ENCODE measurements around the gene APLNR. TPM values are rescaled to one million over a fixed set of nuclear protein-coding genes. Genes with fewer than 3 reads are reported as not detected.

The APLNR gene
- total RNA-seq, 1 experiment from 2014 or later = 0.39 TPM

GRCh38 chr11:57214098-57214417 lies 23.0 kb downstream of the APLNR start:
- H2BK12ac ChIP-seq (ENCODE audit: insufficient read length, low read depth, low read length) = no peak overlapping the region
- no peak overlapping the region for H3K56ac ChIP-seq (ENCODE audit: insufficient read length, low read depth, low read length)
- Mint-ChIP-seq H3K4me3 (no peak overlapping the region), H3K4me1 (peaks cover 15% of the 10 kb centered on the region in 2 experiments), H3K9me3 (no peaks in the 10 kb centered on the region), H3K27ac (no peak overlapping the region), H3K36me3 (ENCODE audit: insufficient read depth in 1 of 3, low read depth in 3 of 3) (no peaks in the 10 kb centered on the region; a peak in 1 of 7 replicates), H3K27me3 (ENCODE audit: low read depth) (peaks cover 2% of the 10 kb centered on the region)
- no peak for DNase-seq
- no peak overlapping the region for H2BK120ac ChIP-seq (ENCODE audit: low read depth, low read length, poor library complexity, severe bottlenecking)
- H2BK20ac ChIP-seq (ENCODE audit: low read depth, low read length, poor library complexity, severe bottlenecking) = no peak overlapping the region
- H3K79me2 ChIP-seq (ENCODE audit: insufficient read depth, low read length) = no peaks in the 10 kb centered on the region
- no peak overlapping the region for H3K18ac ChIP-seq (ENCODE audit: insufficient read length, low read depth, low read length)
- no peaks in the 10 kb centered on the region for H3K27me3 ChIP-seq (ENCODE audit: insufficient read depth, low read length)
- H3K4me2 ChIP-seq (ENCODE audit: insufficient read depth, insufficient read length, low read length) = no peak overlapping the region
- H3K14ac ChIP-seq (ENCODE audit: insufficient read depth, low read length) = no peak overlapping the region
- H3K23ac ChIP-seq (ENCODE audit: insufficient read length, low read depth, low read length) = no peak overlapping the region
- H3K9me3 ChIP-seq (ENCODE audit: control insufficient read depth, low read depth, low read length) = no peaks in the 10 kb centered on the region
- H2BK5ac ChIP-seq (ENCODE audit: insufficient read length, low read length) = no peak overlapping the region
- no peak overlapping the region for H3K9ac ChIP-seq (ENCODE audit: extremely low read depth, insufficient read length, low read length)
- no peak overlapping the region for H4K8ac ChIP-seq (replicated peaks; ENCODE audit: insufficient read length, low read depth, low read length)
- no peaks in the 10 kb centered on the region for H3K23me2 ChIP-seq (ENCODE audit: insufficient read length, low read depth, low read length, poor library complexity, severe bottlenecking)
- H3T11ph ChIP-seq (ENCODE audit: low read length) = no peak overlapping the region
- H3K79me1 ChIP-seq (ENCODE audit: insufficient read depth, low read depth, low read length, poor library complexity, severe bottlenecking) = no peaks in the 10 kb centered on the region
- H4K91ac ChIP-seq (ENCODE audit: insufficient read length, low read depth, low read length) = no peak overlapping the region
- H2AK5ac ChIP-seq (ENCODE audit: insufficient read length, low read length) = no peak overlapping the region
- H2AFZ ChIP-seq (ENCODE audit: low read length) = no peak overlapping the region
- H4K20me1 ChIP-seq (ENCODE audit: control insufficient read depth, insufficient read depth, insufficient read length) = no peaks in the 10 kb centered on the region
- no peak overlapping the region for H3K4ac ChIP-seq (ENCODE audit: low read depth, low read length)
- H3K27ac ChIP-seq (ENCODE audit: insufficient read length, low read depth, low read length) = no peak overlapping the region
- no peak overlapping the region for H4K5ac ChIP-seq (ENCODE audit: insufficient read length, low read depth, low read length)
- peaks cover 4% of the 10 kb centered on the region; the same call in 1 of the 2 replicates for H3K4me1 ChIP-seq (ENCODE audit: insufficient read depth, low read length)
- H2BK15ac ChIP-seq (ENCODE audit: low read depth, low read length) = no peak overlapping the region
- TF ChIP-seq CTCF (conservative IDR thresholded peaks at IDR 0.05) = no peak
- no CpG with 5 or more reads among the region's 2 CpGs for WGBS (ENCODE audit: extremely low coverage, insufficient read length, low lambda C conversion rate)
